H1 (cell line): ENCODE measurements around the gene CCDC88C. TPM values are rescaled to one million over a fixed set of nuclear protein-coding genes. Genes with fewer than 3 reads are reported as not detected.

Source experiments
- CTCF ChIA-PET: fragments of 300-600 bp; sonication (Branson Sonifier 250); formaldehyde crosslinking; loops from one replicate; lab custom pipeline; 2021; ENCODE audit not compliant: partially characterized antibody; lab: Charles Lee
- POLR2A ChIA-PET: fragments of 300-600 bp; sonication (Branson Sonifier 250); formaldehyde crosslinking; loops from one replicate; lab custom pipeline; 2021; ENCODE audit warnings: inconsistent platforms; ENCODE audit not compliant: partially characterized antibody; lab: Charles Lee
- DNase-seq, 2 experiments: peaks; one replicate each; pipeline versions ENCODE4 v3.0.0 to v3.0.0-alpha.2; 2010 to 2022; ENCODE audit warnings: low spot score in 2 of 2, low read depth in 1 of 2, mixed read lengths in 1 of 2
- FAIRE-seq: peaks from 2 replicates; lab custom pipeline; 2011; peaks lifted over from hg19 to GRCh38; lab: Jason Lieb, UNC
- H2AFZ ChIP-seq: 2 replicates; pipeline ENCODE4 v1.8.1; 2012; ENCODE audit warnings: low read length, inconsistent platforms
- H2AK5ac ChIP-seq: 2 replicates; pipeline ENCODE4 v1.6.1; 2013; ENCODE audit warnings: low read depth, low read length
- H2BK120ac ChIP-seq: replicated peaks from 2 replicates; pipeline ENCODE3; 2013; ENCODE audit warnings: low read depth, low read length, inconsistent platforms
- H2BK12ac ChIP-seq: 2 replicates; pipeline ENCODE4 v1.6.1; 2013; ENCODE audit warnings: low read depth, low read length
- H2BK15ac ChIP-seq: 2 replicates; pipeline ENCODE4 v1.6.1; 2013; ENCODE audit warnings: low read length
- H2BK20ac ChIP-seq: 2 replicates; pipeline ENCODE4 v1.6.1; 2013; ENCODE audit warnings: low read length
- H2BK5ac ChIP-seq: 2 replicates; pipeline ENCODE4 v1.6.1; 2013; ENCODE audit warnings: low read depth, low read length
- H3K14ac ChIP-seq: 2 replicates; pipeline ENCODE4 v1.6.1; 2013; ENCODE audit warnings: inconsistent platforms; ENCODE audit not compliant: insufficient read length
- H3K18ac ChIP-seq: 2 replicates; pipeline ENCODE4 v1.6.1; 2013; ENCODE audit warnings: low read length; ENCODE audit errors: extremely low read depth
- H3K23ac ChIP-seq: 2 replicates; pipeline ENCODE4 v1.6.1; 2013; ENCODE audit warnings: inconsistent platforms; ENCODE audit not compliant: insufficient read length
- H3K23me2 ChIP-seq: 2 replicates; pipeline ENCODE4 v1.6.1; 2013; ENCODE audit warnings: low read depth, low read length
- H3K27ac ChIP-seq: 2 replicates; pipeline ENCODE4 v1.6.1; 2011; ENCODE audit warnings: low read depth, low read length, inconsistent platforms
- H3K27me3 ChIP-seq, 4 experiments: replicated peaks in 1 of 4; 1 replicate in 1 of 4; 2 replicates in 3 of 4; pipeline versions ENCODE4 v1.6.1 to v1.8.1; 2011 to 2013; ENCODE audit warnings: low read length in 3 of 4, mild to moderate bottlenecking in 3 of 4, inconsistent platforms in 2 of 4, mixed read lengths in 2 of 4, moderate library complexity in 1 of 4; ENCODE audit not compliant: control insufficient read depth in 3 of 4, insufficient read depth in 3 of 4; ENCODE audit errors: extremely low read depth in 1 of 4
- H3K36me3 ChIP-seq, 4 experiments: 2 replicates each; pipeline versions ENCODE4 v1.6.1 to v1.8.1; 2011 to 2013; ENCODE audit warnings: mild to moderate bottlenecking in 4 of 4, low read length in 3 of 4, moderate library complexity in 2 of 4, control low read depth in 1 of 4, inconsistent platforms in 1 of 4; ENCODE audit not compliant: insufficient read depth in 4 of 4, control insufficient read depth in 2 of 4
- H3K4ac ChIP-seq: replicated peaks from 2 replicates; pipeline ENCODE3; 2013; ENCODE audit warnings: low read length, low read depth, mixed read lengths, inconsistent platforms; ENCODE audit not compliant: insufficient read length
- H3K4me1 ChIP-seq, 4 experiments: replicated peaks in 1 of 4; 1 replicate in 1 of 4; 2 replicates in 3 of 4; pipeline versions ENCODE4 v1.6.1 to v1.8.1; 2011 to 2013; ENCODE audit warnings: low read length in 3 of 4, inconsistent platforms in 2 of 4, mixed read lengths in 1 of 4; ENCODE audit not compliant: insufficient read depth in 4 of 4, control insufficient read depth in 3 of 4
- H3K4me2 ChIP-seq, 2 experiments: 2 replicates each; pipeline versions ENCODE4 v1.6.1 to v1.8.1; 2011 to 2013; ENCODE audit warnings: low read depth in 2 of 2, low read length in 2 of 2, control low read depth in 1 of 2, inconsistent platforms in 1 of 2, mild to moderate bottlenecking in 1 of 2; ENCODE audit not compliant: insufficient read depth in 1 of 2
- H3K4me3 ChIP-seq, 4 experiments: fragments of 200-600, 300-600 bp in 1 of 4; sonication (generic), shearing (Covaris generic), sonication (Bioruptor Twin) in 1 of 4; 2 replicates each; pipeline versions ENCODE4 v1.5.1 to v1.8.1; 2011 to 2016; ENCODE audit warnings: low read length in 4 of 4, low read depth in 3 of 4, control low read depth in 2 of 4, inconsistent platforms in 2 of 4, mild to moderate bottlenecking in 2 of 4, mixed read lengths in 1 of 4, moderate library complexity in 1 of 4; ENCODE audit not compliant: insufficient read depth in 2 of 4; ENCODE audit errors: extremely low read depth in 1 of 4
- H3K56ac ChIP-seq: replicated peaks from 2 replicates; pipeline ENCODE3; 2013; ENCODE audit warnings: low read depth, mild to moderate bottlenecking, mixed read lengths, low read length, inconsistent platforms; ENCODE audit not compliant: insufficient read length
- H3K79me1 ChIP-seq: 2 replicates; pipeline ENCODE4 v1.6.1; 2013; ENCODE audit warnings: low read depth, low read length, control low read depth
- H3K79me2 ChIP-seq, 2 experiments: 2 replicates each; pipeline versions ENCODE4 v1.6.1 to v1.8.1; 2012 to 2013; ENCODE audit warnings: low read length in 2 of 2, mild to moderate bottlenecking in 2 of 2, inconsistent platforms in 1 of 2; ENCODE audit not compliant: insufficient read depth in 2 of 2, control insufficient read depth in 1 of 2
- H3K9ac ChIP-seq, 4 experiments: replicated peaks in 1 of 4; 1 replicate in 1 of 4; 2 replicates in 3 of 4; pipeline versions ENCODE4 v1.6.1 to v1.8.1; 2011 to 2013; ENCODE audit warnings: low read depth in 3 of 4, low read length in 3 of 4, control low read depth in 2 of 4, mild to moderate bottlenecking in 2 of 4, moderate library complexity in 2 of 4, inconsistent platforms in 1 of 4; ENCODE audit errors: extremely low read depth in 1 of 4
- H3K9me3 ChIP-seq, 2 experiments: 2 replicates each; pipeline versions ENCODE4 v1.6.1 to v1.8.1; 2012 to 2013; ENCODE audit warnings: mild to moderate bottlenecking in 2 of 2, moderate library complexity in 2 of 2, control low read depth in 1 of 2, inconsistent platforms in 1 of 2, low read depth in 1 of 2, low read length in 1 of 2, mixed read lengths in 1 of 2; ENCODE audit not compliant: insufficient read depth in 2 of 2
- H4K20me1 ChIP-seq, 2 experiments: replicated peaks in 1 of 2; 2 replicates each; pipeline versions ENCODE3 to v1.8.1; 2011 to 2013; ENCODE audit warnings: inconsistent platforms in 2 of 2, low read length in 2 of 2, mild to moderate bottlenecking in 1 of 2; ENCODE audit not compliant: insufficient read depth in 2 of 2, control insufficient read depth in 1 of 2
- H4K5ac ChIP-seq: 2 replicates; pipeline ENCODE4 v1.6.1; 2013; ENCODE audit warnings: low read length, low read depth, mixed read lengths, inconsistent platforms; ENCODE audit not compliant: insufficient read length
- H4K8ac ChIP-seq: 2 replicates; pipeline ENCODE4 v1.8.0; 2013; ENCODE audit warnings: mild to moderate bottlenecking, moderate library complexity, low read length, inconsistent platforms; ENCODE audit not compliant: insufficient read depth; ENCODE audit errors: extremely low read depth
- H4K91ac ChIP-seq: replicated peaks from 2 replicates; pipeline ENCODE3; 2013; ENCODE audit warnings: low read length, mixed read lengths, inconsistent platforms; ENCODE audit not compliant: insufficient read length
- ASH2L ChIP-seq: fragments of 200-600, 300-600 bp; sonication (generic); IDR thresholded peaks from one replicate; pipeline ENCODE4 v1.7.1; 2017; ENCODE audit warnings: low read length
- CTBP2 ChIP-seq: IDR thresholded peaks from 2 replicates; pipeline ENCODE4 v1.7.0; 2011; ENCODE audit warnings: borderline replicate concordance, mild to moderate bottlenecking, moderate library complexity, mixed read lengths, low read length; ENCODE audit not compliant: insufficient read depth, insufficient read length
- GABPA ChIP-seq: IDR thresholded peaks from 2 replicates; pipeline ENCODE4 v1.6.1; 2011; ENCODE audit warnings: mild to moderate bottlenecking, low read length, moderate library complexity, borderline replicate concordance; ENCODE audit not compliant: insufficient read depth
- GTF2F1 ChIP-seq: IDR thresholded peaks from 2 replicates; pipeline ENCODE4 v1.6.1; 2012; ENCODE audit warnings: low read depth, low read length, improper control_type of control experiment, borderline replicate concordance
- KDM5A ChIP-seq: fragments of 200-600 bp; IDR thresholded peaks from 2 replicates; pipeline ENCODE4 v1.7.1; 2012; ENCODE audit warnings: mild to moderate bottlenecking, low read length, inconsistent platforms, mixed read lengths
- POU5F1 ChIP-seq: IDR thresholded peaks from 2 replicates; pipeline ENCODE4 v1.6.1; 2011; ENCODE audit warnings: low read depth, mild to moderate bottlenecking, low read length, moderate library complexity
- SAP30 ChIP-seq: fragments of 300-600 bp; sonication (generic); IDR thresholded peaks from 2 replicates; pipeline ENCODE4 v1.7.1; 2012; ENCODE audit warnings: low read length, moderate library complexity, mild to moderate bottlenecking, inconsistent platforms; ENCODE audit not compliant: insufficient read depth, insufficient replicate concordance
- SRF ChIP-seq: IDR thresholded peaks from 2 replicates; pipeline ENCODE4 v1.6.1; 2011; ENCODE audit warnings: mild to moderate bottlenecking, low read depth, low read length, moderate library complexity
- TEAD4 ChIP-seq: IDR thresholded peaks from 2 replicates; pipeline ENCODE4 v1.6.1; 2012; ENCODE audit warnings: low read depth, low read length, inconsistent platforms, mixed read lengths
- YY1 ChIP-seq: IDR thresholded peaks from 2 replicates; pipeline ENCODE4 v1.6.1; 2011; ENCODE audit warnings: low read depth, mild to moderate bottlenecking, low read length
- ZNF274 ChIP-seq: IDR thresholded peaks from 2 replicates; pipeline ENCODE4 v1.7.0; 2012; ENCODE audit warnings: low read length, borderline replicate concordance; ENCODE audit errors: extremely low read depth
- WGBS, 2 experiments: shearing (Covaris generic) in 1 of 2; methylation state at CpG; one replicate each; pipeline versions ENCODE4 v1.1.6 to v1.1.7; 2013 to 2015; ENCODE audit warnings: low lambda C conversion rate in 2 of 2, mixed read lengths in 2 of 2, inconsistent platforms in 1 of 2, low coverage in 1 of 2, missing lambda C conversion rate in 1 of 2; ENCODE audit not compliant: insufficient replicate concordance in 2 of 2, insufficient coverage in 1 of 2, insufficient read length in 1 of 2; ENCODE audit errors: extremely low coverage in 1 of 2, missing lambda C conversion rate in 1 of 2; 5-methylcytosine and 5-hydroxymethylcytosine counted together
- polyA plus RNA-seq, 7 experiments: library from polyadenylated mRNA; depleted of rRNA in 3 of 7; stranded (reverse) in 5 of 7; unstranded in 2 of 7; fragments of >200 nt in 5 of 7; fragments of 200-250 nt in 2 of 7; gene quantifications; 1 replicate in 5 of 7; 2 replicates in 1 of 7; 4 replicates in 1 of 7; pipeline versions ENCODE4 v1.2.1 to v1.2.3, GENCODE V29; 2011 to 2013; ENCODE audit warnings: missing spikeins in 2 of 7, mixed read lengths in 2 of 7
- total RNA-seq: library from RNA; stranded (reverse); fragmentation: NEBNext Ultra II Directional; extraction: Animal tissue kit (Norgen Biotek cat#: 25700); gene quantifications from 2 replicates; pipeline ENCODE4 v1.2.1, GENCODE V29; 2021
- TF ChIP-seq, protein P1 (sequence below): IDR thresholded peaks from 2 replicates; pipeline ENCODE4 v1.6.1; 2012; ENCODE audit warnings: inconsistent platforms

The CCDC88C gene
- total and polyA plus RNA-seq, 2 of the 8 experiments (the other 6 are each of a cell fraction or from before 2014, with no cell fraction given), result 10.3 to 57.7 TPM

DNA sequence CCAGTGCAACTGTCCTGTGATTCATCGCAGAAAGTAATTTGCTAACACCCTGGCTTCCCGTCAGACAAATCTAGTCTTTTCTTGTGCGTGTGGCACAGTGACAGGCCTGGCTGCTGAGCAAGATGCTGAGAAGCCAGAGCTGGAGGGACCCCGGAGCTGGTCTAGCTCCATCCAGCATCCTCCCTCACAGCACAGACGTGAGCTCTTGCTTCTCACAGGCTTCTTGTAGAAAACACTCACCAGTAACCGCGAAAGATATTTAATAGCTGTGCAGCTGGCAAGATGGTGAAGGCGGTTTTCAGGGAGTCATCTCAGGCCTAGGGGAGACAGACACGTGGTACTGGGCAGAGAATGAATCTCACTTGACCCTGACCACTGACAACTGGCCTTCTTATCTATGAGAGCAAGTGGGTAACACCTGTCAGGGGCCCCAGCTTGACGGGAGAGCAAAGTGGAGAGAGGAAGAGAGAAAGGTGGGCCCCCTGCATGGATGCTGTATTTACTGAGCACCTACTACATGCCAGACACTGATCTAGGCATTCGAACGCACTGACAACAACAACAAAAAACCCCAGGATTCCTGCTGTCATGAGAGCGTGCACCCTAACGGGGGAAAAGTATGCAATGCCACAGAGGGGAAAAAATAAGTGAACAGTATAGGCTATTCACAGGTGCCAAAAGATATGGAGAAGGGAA is 63.3 kb downstream of the CCDC88C start:
- DNase-seq (no peak), FAIRE-seq (no peak)
- Histone ChIP-seq H3K14ac (no peak overlapping the region), H3K23ac (no peak overlapping the region), H3K56ac (no peak overlapping the region), H3K27ac (no peak overlapping the region), H4K5ac (no peak overlapping the region), H3K4me3 (no peak overlapping the region), H3K9me3 (no peaks in the 10 kb centered on the region), H3K79me2 (peaks cover 0 to 25% of the 10 kb centered on the region in 2 experiments; a peak in 1 of 4 replicates), H3K4ac (no peak overlapping the region), H3K18ac (no peak overlapping the region), H4K20me1 (peaks cover 4 to 7% of the 10 kb centered on the region in 2 experiments), H4K8ac (no peak overlapping the region), H2BK5ac (no peak overlapping the region), H2AFZ (no peak overlapping the region), H2BK15ac (no peak overlapping the region), H2BK20ac (no peak overlapping the region), H3K9ac (no peak overlapping the region), H3K36me3 (0 out of 8 replicates have a peak, but pooled peaks cover 0 to 5% (median 0%) of the 10 kb centered on the region in 4 experiments), H3K79me1 (peaks cover 9% of the 10 kb centered on the region), H2BK12ac (no peak overlapping the region), H2BK120ac (no peak overlapping the region), H4K91ac (no peak overlapping the region), H3K4me2 (no peak overlapping the region), H3K23me2 (no peaks in the 10 kb centered on the region; the same call in 1 of the 2 replicates), H3K27me3 (no peaks in the 10 kb centered on the region), H3K4me1 (peaks cover 2 to 24% (median 13%) of the 10 kb centered on the region in 4 experiments), H2AK5ac (no peak overlapping the region)
- ChIA-PET CTCF (interaction anchor here (0.6 to 10.2 kb wide), 29 partner anchors 10 to 131 kb away, joined by 3 to 135 read pairs (median 7); partner anchors contain the start of gene CCDC88C), POLR2A (interaction anchor here (0.7 to 1.2 kb wide), 5 partner anchors 29 to 156 kb away, joined by 3 to 4 read pairs (median 3); partner anchors contain the start of genes CCDC88C and PPP4R3A)
- 90% methylated on average over 14 of the region's 14 CpGs; no CpG with 5 or more reads in 1 of the 2 experiments for WGBS, 2 experiments
- TF ChIP-seq KDM5A, result no peak
- TF ChIP-seq, protein P1, sequence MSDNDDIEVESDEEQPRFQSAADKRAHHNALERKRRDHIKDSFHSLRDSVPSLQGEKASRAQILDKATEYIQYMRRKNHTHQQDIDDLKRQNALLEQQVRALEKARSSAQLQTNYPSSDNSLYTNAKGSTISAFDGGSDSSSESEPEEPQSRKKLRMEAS, result no peak
- no peak for TF ChIP-seq ZNF274
- no peak for TF ChIP-seq POU5F1
- TF ChIP-seq CTBP2, result no peak
- no peak for TF ChIP-seq SRF
- no peak for TF ChIP-seq TEAD4
- TF ChIP-seq GABPA, result no peak
- TF ChIP-seq SAP30, result no peak
- no peak for TF ChIP-seq YY1
- TF ChIP-seq ASH2L, result no peak
- TF ChIP-seq GTF2F1, result no peak
